Ammon's horn (tissue), 1 donor: Measurements from ENCODE around the gene PCSK4.

Experiments used
- DNase-seq: peaks from one replicate; pipeline ENCODE4 v3.0.0-alpha.2; 2016; ENCODE audit warnings: low spot score

The PCSK4 gene

DNA sequence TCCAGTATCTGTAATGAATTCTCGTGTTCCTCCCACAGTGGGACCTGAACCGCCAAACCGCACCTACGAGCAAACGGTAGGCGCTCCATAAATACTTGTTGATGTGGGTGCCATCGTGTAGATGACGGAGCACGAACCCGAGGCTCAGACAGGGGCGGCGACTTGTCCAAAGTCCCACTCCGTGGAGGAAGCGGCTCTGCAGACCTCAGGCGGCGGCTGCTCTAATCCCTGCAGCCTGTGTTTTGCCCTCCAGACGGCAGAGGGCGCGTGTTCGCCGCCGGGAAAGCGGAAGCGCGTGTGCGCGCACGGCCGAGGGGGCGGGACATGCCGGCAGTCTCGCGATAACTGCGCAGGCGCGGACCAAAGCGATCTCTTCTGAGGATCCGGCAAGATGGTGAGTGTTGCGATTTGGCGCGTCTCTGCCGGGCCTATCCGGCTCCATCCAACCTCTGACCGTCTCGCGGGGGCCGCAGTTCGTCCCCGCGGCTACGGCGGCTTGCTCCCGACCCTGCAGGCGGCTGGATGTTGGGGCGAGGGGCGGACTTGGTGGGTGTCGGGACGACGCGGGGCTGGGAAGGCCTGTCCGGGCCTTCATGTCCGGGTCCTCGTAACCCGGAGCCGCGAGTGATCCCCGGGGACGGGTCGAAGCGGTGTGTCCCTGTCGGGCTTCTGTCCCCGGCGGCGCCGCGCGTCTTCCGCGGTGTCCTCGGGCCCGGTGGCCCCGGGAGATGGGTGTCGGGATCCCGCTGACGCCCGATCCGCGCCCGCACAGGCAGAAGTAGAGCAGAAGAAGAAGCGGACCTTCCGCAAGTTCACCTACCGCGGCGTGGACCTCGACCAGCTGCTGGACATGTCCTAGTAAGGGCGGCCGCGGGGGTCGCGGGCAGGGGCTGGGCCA, 51.9 kb downstream of the PCSK4 start, which contains the start of gene RPS15:
Gene RPS15 (plus strand): TSS at position 362 of the 898 bp plus-strand sequence. CDS start 30 bp downstream, at position 392.
- peak; percentile 96 for DNase-seq

DNA sequence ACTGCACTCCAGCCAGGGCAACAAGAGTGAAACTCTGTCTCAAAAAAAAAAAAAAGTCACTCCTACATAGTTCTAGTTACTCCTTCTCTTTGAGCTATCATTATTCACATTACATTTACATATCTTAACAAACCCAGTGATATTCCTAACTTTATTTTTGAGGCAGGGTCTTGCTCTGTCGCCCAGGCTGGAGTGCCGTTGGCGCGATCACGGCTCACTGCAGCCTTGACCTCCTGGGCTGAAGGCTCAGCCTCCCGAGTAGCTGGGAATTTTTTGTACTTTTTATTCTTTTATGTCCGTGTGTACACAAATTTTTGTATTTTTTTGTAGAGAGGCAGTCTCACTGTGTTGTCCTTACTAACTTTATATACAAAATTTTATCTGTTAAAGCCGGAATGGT, 52.5 kb downstream of the PCSK4 start:
- no peak for DNase-seq

DNA sequence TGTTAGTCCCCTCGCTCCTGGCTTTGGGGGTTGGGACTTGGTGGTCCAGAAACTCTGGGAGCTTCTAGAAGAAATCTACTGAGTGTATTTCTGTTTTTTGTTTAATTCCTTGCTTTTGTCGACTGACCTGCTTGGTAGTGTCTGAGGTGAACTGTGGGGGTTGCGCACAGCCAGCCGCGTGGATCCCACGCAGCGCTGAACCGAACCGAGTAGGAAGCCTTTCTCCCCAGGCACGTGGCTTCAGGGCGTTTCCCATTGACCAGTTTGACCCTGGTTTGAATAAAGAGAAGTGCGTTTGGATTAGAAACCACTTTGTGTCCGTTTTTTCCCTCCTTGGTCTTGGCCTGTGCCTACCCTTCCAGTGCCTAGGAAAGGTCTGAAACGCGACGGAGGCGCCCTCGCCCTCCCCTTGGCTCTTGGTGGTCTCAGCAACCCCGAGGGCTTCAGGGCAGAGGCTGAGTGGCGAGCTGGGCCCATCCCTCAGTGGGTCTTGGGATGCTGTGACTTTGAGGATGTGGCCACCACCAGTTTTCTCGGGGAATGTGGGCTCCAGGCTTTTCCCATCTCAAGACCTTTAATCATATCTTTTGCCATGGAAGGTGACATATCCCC, 54.7 kb downstream of the PCSK4 start:
- DNase-seq, result no peak

DNA sequence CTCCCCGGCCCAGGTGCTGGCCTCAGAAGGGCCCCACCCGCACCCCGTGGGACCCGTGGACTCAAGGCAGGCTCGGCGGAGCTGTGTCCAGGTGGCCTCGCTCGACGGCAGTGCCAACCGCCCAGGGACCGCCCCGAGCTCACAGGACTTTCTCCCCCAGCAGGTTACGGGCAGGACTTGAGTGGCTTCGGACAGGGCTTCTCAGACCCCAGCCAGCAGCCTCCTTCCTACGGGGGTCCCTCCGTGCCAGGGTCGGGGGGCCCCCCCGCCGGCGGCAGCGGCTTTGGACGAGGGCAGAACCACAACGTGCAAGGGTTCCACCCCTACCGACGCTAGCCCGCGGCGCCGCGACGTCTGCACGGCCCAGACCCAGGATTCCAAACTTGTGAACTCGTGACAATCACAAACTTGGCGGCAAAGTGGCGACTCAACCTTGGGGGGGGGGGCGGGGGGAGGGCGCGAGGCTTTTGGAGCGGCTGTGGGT, 55.5 kb downstream of the PCSK4 start:
- no peak for DNase-seq

DNA sequence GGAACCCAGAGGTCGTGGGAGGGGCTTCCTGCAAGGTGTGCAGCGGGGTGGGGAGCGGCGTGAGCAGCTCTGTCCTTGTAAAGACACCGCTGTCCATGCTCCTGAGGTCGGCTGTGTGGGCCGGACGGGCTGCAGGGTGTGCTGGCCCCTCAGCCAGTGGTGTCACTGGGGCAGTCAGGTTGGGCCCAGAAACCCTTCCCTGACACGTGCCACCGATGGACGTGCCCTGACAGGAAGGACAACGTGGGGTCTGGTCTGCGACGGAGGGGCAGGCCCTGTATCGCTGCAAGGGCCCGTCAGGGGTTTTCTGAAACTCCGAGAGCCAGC, 56.1 kb downstream of the PCSK4 start:
- DNase-seq, result no peak

DNA sequence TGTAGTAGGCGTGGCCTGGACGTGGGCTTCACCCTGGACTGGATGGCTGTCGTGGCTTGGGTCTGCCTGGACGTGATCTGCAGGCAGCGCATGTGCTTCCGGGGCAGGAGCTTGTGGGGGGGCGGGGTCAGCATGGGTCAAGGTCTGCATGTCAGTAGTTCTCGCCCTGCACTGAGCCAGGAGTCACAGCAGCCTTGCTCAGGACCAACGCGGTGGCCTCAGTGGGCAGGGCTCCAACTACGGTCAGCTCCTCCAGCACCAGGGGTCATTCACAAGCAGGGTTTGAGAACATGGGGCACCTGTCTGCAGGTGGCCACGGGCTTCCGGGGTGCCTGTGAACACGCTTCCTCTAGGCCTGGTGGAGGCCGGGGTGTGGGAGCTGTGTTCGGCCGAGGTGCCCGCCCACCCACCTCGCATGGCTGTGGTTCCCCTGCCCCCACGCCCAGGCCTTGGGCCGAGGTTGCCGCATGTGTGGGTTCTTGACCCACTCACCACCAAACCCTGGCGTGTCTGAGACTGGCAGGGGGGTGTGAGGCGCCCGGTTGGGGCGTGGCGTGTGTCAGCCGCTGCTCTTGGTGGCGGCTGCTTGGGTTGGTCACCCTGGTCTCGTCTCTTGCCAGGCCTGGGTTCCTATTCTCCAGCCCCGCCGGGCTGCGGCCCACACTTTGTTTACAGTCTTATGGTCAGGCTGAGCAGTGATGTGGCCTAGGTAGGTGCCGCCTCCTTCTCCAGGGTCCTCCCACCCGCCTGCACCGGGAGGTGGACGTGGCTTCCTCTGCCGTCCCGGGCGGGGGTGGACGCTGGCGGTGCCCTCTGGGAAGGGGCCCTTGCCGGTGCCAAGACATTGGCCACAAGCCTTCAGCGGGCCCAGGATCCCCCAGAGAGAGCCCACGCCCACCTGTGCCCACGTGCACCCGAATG, 56.8 kb downstream of the PCSK4 start:
- DNase-seq, result no peak

DNA sequence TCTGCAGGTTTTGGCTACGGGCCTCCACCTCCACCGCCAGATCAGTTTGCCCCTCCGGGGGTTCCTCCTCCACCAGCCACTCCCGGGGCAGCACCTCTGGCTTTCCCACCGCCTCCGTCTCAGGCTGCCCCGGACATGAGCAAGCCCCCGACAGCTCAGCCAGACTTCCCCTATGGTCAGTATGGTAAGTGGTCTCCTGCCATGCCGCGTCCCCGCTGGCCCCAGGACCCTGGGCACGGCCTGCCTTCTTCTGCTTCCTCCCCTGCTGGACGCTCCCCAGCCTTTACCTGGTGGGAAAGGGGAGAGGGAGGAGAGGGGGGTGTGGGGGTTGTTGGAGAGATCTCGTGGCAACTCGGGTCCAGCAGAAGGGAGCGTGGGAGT, 57.7 kb downstream of the PCSK4 start:
- no peak for DNase-seq

DNA sequence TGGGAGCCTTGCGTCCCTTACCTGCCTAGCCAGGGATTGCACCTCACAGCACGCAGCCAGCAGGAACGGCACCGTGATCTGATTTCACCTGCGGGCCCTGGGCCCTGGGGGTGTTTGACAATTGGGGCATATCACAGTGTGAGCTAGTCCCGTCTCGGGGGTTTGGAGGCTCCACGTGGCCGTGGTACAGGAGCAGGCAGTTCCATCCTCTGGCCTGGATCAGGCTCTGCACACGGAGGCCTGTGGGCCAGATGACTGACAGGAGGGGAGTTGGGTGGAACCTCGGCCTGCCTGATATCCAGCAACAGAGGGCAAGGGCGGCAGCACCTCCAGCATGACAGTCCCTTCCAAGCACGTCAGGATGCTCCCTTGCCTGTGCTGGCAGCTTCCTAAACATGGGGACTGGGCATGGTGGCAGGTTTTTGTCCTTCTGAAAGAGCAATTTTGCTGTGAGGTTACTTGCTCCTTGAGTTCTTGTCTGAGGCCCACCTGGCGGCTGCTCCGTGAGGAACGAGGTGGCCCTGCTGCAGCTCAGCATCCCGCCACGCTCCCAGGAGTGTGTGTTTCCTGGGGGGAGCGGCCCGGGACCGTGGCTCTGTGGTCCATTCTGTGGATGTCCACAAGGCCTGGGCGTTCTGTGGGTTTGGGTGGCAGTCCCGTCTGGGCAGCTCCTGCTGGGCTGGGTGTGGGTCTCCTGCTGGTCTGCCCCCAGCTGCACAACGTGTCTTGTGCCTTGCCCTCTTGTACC, 58.2 kb downstream of the PCSK4 start:
- no peak for DNase-seq
